Left ventricle myocardium superior (tissue), 1 donor: ENCODE data around the gene HDAC7. TPM values are rescaled to one million over a fixed set of nuclear protein-coding genes. Genes with fewer than 3 reads are reported as not detected.
A peak's percentile ranks its signal among the peaks of the same experiment; 100 is the strongest.

Experiments
- ATAC-seq: fragments of 200-7000 bp; cut with Tn5 transposase; one replicate; pipeline ENCODE4 v1.9.1; 2020; ENCODE audit warnings: mild to moderate bottlenecking, moderate library complexity
- DNase-seq: peaks from one replicate; pipeline ENCODE4 v3.0.0-alpha.2; 2020
- intact Hi-C: fragments of 100-400 bp; cut with micrococcal nuclease; formaldehyde crosslinking; loops from one replicate; pipeline ENCODE4 v1.11.0; 2022
- total RNA-seq: library from RNA; stranded (reverse); fragmentation: NEBNext Ultra II Directional; extraction: Animal tissue kit (Norgen Biotek cat#: 25700); gene quantifications from one replicate; pipeline ENCODE4 v1.2.1, GENCODE V29; 2021
- donor health status: DM: no; HTN: yes; CAD: no; lungs with severe emphysema.

The HDAC7 gene
- total RNA-seq, 1 donor from 2014 or later = 35.4 TPM

DNA sequence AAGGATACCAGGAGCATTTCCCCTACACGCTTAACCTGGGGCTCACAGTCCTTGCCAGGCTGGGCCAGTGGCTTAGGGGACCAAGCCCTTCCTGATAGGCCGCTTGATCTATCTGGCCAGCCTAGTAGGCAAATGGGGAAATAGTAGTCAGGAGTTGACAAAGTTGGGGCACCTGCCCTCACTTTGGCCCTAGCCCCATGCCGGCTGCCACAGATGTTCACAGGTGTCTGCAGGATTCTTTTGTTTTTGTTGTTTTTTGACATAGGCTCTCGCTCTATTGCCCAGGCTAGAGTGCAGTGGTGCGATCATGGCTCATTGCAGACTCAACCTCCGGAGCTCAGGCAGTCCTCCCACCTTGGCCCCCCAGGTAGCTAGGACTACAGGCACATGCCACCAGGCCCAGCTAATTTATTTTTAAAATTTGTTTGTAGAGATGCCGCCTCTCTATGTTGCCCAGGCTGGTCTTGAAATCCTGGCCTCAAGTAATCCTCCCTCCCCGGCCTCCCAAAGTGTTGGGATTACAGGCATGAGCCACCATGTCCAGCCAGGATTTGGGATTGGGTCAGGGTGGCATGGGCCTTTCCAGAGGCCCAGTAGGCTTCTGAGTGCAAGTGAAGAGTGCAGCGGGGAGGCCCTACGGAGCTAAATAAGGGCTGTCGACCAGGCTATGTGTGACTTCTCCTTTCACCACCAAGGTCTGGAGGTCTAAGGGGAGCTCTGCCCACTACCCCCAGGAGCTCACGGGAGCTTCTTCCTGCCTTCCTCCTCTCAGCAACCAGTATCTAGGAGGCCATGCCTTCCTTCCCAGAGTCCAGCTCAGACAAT, 15.5 kb upstream of the HDAC7 start:
- ATAC-seq (no peak), DNase-seq (no peak)
- intact Hi-C loops = loop anchor here (5.0 to 10.0 kb wide), 2 partner anchors 33 to 60 kb away; partner anchors contain the start of gene SLC48A1

DNA sequence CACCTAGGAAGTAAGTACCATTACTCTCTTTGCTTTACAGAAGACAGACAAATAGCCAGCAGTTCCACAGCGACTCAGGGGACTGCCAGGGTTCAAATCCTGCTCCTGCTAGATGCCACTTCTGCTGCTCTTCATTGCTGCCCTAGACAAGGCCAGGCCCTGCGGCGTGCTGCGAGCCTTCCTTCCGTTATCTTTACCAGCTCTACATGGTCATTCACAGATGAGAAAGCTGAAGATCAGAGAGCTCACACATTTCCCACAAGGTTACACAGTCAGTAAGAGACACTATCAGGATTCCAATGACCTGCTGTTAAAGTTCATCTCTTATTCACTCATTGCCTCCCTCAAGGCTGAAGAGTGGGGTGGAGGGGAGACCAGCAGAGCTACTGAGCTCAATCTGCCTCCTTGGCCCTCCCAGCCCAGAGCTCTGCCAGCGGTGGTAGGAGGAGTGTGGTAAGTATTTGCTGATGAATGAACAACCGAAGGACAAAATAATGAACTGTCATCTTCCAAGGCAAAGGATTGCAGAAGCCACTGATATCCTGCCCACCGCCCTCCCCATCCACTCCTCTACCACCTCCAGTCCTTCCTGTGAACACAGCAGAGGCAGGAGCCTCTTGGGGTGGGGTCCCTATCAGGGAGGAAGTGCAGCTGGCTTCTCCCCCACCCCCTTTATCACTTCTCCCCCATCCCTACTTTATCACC, 14.6 kb upstream of the HDAC7 start:
- ATAC-seq (no peak), DNase-seq (peak; percentile 7)
- intact Hi-C loops = loop anchor here (10.0 kb wide), 1 partner anchor 60 kb away; the partner anchor contains the start of gene SLC48A1

DNA sequence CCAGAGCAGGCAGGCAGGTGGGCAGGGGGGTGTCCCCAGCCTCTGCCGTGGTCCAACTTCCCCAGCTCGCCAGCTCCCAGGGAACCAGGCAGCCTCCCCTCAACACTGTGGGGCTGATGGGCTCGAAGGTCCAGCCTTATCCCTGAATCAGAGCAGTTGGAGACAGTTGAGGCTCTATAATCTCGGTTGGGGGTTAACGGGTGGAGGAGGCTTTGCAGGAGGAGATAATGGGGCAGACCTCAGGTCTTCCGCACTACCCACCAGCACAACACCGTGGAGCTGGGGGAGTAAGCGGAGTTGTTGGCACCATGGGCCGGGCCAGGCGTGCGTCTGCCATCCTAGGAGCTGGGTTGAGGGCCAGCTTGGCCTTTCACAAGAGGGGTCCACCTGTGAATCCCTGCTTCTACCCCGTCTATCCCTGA, 13.9 kb upstream of the HDAC7 start:
- intact Hi-C loops = loop anchor here (10.0 kb wide), 1 partner anchor 59 kb away; the partner anchor contains the start of gene SLC48A1
- DNase-seq (peak; percentile 18), ATAC-seq (no peak)

DNA sequence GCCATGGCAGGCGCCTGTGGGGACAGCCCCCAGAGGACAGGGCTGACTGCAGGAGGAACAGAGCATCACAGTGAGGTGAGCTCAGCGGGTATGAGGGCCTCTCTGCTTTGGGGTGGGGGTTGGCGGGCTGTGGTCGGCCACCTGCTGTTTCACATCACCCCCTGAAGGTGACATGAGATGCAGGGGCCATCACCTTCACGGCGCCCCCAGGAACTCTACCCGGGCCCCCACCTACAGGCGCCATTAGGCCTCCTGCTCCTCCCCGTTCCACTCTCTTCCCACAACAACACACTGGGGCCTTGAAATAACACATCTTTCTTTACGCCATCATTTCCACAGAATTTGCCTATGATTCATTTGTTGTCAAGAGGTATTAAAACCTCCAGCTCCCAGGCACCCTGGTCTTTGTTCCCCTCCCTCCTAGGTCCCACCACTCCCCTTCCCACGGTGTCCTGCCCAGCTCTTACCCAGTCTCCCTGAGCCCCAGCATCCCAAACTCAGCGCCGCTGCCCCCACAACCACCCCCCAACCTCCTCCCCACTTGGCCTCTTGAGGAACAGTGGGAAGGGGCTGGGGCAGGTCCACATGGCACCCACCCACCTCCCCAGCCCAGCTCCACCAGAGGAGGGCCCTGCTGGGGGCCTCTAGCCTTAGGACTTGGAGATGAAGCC, 12.7 kb upstream of the HDAC7 start:
- DNase-seq (no peak), ATAC-seq (no peak)
- intact Hi-C loops = loop anchor here (10.0 kb wide), 1 partner anchor 58 kb away; the partner anchor contains the start of gene SLC48A1

DNA sequence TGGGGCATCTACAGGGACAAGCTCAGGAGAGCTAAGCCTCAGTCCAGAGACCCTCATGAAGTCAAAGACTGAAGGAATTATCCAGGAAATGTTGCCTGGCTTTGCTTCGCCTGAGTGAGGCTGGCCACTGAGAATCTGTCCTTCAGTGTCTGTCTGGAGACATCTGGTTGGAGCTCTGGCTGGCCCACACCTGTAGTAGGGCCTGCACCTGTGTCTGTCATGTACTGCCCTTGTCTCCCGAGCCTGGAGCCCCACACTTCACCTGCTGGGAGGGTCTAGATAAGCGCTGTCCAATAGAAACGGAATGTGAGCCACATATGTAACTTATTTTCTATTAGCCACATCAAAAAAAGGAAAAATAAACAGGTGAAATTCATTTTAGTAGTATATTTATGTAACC, 9.9 kb upstream of the HDAC7 start:
- intact Hi-C loops = no loop called here
- DNase-seq (no peak), ATAC-seq (no peak)

DNA sequence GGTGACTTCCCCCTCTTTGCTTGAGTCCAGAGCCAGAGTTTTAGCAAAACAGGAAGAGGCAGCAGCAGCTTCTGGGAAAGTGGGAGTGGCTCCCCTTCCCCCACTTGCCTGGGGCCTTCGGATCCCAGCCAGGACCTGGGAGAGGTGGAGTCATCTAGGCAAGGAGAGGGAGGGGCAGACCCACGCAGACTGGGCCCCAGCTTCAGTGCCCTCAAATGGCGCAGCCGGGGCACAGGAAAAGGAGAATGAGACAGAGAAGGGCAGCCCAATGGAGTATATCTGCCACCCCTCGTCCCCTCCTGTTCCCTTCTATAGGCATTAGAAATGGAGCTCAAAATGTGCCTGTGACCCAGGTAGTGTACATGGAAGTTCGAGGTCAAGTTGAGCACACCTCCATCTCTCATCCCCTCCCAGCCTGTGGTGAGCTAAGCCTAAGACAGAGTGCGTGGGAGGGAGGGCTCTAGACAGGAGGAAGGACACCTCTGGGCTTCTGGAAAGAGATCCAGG, 9.3 kb upstream of the HDAC7 start:
- ATAC-seq (peak; percentile 85), DNase-seq (peak; percentile 86)
- intact Hi-C loops = no loop called here

DNA sequence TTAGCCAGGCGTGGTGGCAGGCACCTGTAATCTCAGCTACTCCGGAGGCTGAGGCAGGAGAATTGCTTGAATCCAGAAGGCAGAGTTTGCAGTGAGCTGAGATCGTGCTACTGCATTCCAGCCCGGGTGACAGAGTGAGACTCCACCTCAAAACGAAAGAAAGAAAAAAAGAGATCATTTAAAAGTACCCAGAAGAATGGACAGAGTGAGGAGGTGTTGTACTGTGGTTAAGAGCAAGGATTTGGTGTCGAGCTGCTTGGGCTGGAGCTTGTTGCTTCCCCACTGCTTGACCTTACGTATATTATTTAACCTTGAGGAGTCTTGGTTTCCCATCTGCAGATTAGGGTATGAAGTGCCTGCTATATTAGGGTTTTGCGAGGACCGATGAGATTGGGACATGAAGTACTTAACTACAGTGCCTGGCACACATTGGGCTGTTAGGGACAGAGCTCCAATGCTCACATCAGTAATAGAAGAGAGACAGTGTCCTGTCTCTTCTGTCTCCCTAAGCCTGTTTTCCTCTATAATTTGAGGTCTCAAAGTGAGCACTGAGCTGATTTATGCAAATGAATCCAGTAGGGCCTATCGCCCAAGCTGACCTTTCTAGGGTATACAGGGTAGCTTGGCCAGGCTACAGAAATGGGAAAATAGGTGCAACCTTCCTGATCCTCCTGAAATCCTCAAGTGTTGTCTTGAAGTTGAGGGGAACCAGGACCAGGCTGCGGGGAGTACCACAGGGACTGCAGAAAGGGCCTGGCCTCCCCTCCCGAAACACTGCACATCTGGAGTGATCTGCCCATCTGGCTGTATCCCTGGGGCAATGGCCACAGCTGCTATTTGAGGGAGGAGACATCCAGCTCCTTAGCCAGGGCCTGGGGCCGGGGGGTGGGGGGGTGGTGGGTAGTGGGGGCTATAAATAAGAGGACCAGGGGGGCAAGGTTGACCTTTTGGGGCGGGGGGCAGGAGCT, 8.6 kb upstream of the HDAC7 start:
- peak; percentile 72 for DNase-seq
- intact Hi-C loops = no loop called here
- ATAC-seq = peak; percentile 73

DNA sequence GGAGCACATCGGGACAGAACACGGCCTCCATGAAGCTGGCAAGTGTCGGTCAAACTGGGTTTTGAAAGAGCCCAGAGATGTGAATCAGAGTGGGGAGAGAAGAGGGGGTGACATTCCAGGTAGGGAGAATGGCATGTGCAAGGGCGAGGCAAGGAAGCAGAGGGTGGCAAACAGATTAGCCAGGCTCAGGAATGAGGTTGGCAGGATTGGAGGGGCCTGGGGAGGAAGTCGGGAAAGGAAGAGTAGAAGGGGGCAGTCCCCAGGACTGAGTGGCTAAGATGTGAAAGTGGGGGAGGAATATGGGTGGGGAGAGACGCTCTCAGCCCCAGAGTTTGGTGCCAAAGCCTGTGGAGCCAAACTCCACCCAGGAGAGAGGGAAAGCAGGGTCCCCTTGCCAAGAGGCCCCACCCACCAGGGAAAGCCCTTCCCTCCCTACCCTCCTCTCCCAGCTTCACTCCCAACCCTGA, 5.5 kb upstream of the HDAC7 start:
- intact Hi-C loops = no loop called here
- ATAC-seq = peak; percentile 18
- DNase-seq = peak; percentile 78

DNA sequence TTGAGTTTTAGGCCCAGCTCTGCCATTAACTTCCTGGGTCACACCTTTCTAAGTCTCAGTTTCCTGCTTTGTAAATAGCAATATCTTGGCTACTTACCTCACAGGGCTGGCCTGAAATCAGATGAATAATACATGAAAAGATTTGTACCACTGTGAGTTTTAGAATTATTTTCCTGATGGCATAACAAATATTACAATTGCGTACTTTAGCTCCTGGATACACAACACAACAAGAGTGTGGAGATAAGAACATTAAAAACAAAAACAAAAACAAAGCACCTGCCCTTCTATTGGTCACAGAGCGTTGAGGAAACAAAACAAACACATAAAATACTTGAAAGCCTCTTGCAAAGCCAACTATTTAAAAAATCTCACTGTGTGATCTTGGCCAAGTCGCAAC, 4.9 kb upstream of the HDAC7 start:
- DNase-seq (no peak), ATAC-seq (no peak)
- intact Hi-C loops = no loop called here

DNA sequence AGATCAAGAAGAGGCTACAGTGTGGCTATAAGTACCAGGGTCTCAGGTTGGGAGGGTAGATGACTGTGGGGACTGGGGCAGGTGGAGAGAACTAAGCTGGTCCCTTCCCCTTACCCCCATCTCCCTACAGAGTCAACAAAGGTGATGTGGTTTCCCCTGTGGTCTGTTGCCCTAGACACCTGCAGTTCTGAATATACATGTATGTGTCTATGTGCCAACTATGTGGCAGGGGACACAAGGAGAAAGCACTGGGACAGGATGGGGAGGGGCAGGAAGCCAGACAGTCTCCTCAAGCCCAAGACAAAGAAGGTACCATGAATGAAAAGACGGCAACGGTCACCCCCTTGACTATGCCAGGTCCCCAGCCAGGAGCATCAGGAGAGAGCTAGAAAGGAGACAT, 4.5 kb upstream of the HDAC7 start:
- DNase-seq = no peak
- intact Hi-C loops = no loop called here

DNA sequence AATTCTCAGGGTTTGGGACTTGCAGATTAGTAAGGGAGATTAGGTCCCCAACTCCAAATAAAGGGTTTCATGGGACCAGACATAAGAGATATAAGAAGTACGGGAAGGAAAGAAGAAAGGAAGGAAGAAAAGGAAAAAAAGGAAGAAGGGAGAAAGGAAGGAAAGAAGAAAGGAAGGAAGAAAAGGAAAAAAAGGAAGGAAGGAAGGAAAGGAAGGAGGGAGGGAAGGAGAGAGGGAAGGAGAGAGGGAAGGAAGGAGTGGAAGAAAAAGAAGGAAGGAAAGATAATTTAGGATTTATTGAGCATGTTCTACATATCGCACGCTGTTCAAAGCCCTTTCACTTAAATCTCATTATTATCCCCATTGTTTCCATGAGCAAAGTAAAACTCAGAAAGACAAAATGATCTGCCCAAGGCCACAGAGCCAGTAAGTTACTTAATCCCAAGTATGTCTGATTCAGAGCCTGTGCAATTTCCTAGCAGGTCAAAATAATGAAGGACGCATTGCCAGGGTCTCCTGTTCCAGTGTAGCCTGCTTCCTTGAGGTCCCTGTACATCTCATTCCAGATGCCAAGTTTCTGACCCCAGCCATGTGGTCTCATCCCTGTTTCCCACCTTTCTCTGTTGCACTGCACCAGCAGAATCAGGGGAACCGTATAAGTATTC, 3.9 kb upstream of the HDAC7 start:
- intact Hi-C loops = no loop called here
- DNase-seq = no peak

More for the DNA sequence above, 4.5 kb upstream of the HDAC7 start:
- no peak for ATAC-seq

DNA sequence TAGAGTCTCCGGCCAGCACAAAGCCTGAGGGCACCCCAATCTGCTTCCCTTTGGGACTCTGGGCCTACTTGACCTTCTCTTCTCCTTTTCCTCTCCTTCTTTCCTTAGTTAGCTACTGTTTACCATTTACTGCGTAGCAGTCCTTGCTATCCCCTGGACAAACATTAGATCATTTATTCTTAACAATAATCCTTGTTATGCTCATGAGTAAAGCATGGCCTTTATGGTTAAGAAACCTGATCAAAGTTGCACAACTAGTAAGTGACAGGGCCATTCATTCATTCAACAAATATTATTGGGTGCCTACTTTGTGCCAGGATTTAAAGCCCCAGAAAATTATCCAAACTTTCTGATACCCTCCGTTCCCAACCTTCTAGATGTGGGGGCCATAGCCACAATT, 3.2 kb upstream of the HDAC7 start:
- intact Hi-C loops = no loop called here
- no peak for ATAC-seq
- DNase-seq = peak; percentile 14

More for the DNA sequence above, 3.9 kb upstream of the HDAC7 start:
- ATAC-seq = no peak

DNA sequence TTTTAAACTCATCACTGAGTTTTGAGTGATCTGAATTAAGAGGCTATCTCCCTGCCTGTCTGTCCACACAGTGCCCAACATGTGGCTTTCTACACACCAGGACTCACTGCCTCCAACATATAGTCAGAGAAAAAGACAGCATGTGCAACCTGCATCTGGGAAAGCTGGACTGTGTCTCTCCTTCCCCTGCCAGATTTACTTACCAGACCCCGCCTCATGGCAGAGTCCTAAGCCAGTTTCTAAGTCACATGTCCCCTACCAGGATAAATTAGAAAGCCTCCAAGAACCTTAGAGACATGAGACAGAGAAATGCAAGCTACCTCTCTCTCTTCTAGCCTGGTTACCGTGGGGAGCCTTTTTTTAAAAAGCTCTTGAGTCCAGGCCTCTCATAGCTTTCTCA, 2.7 kb upstream of the HDAC7 start:
- intact Hi-C loops = no loop called here
- ATAC-seq = no peak
- DNase-seq = peak; percentile 17

DNA sequence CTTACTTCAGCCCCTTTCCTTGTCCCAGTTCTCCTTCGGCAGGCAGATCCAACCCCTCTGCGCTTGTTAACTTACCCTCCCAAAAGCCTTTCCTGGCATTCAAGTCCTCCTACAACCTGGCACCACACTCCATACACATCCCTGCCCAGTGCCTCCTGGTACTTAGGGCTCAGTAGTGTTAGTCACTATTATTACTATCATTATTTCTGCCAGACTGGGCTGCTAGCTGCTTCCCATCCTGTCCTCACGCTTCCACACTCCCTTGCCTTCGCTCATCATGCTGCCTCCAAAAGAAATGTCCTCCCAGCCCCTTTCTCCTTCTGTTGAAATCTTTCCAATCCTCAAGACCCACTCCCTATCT, 1.6 kb upstream of the HDAC7 start:
- ATAC-seq (no peak), DNase-seq (peak; percentile 17)
- intact Hi-C loops = no loop called here

DNA sequence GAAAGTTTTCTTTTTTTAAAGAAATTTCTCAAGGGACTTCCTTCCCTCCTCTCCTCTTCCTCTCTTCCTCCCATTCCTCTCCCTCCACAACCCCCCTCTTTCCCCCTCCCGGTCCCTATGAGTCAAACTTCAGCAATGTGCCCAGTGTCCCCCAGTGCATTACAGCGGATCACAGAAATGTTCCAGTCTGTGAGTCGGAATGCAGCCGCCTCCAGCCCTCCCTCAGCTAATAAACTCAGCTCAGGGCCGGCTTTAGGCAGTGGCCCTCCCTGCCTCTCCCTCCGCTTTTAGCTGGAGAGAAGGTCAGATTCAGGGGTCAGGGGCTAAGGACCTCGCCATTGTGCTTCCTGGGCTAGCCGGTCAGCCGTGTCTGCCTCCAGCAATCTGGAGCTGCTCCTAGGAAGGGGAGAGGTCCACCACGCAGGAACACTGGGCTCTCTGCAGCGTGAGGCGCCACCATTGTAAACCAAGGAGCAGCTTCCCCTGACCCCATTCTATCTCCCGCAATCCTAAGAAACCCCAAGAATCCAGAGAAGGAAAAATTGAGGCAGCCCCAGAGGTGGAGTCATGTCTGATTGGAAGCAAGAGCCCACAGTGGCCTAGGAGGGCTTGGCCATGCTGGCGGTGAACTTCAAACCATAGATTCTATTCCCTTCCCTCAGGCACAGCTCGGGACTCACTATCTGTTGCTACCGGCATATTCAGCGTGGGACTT, 1.1 kb upstream of the HDAC7 start:
- intact Hi-C loops = no loop called here
- peak; percentile 77 for ATAC-seq
- DNase-seq = peak; percentile 86

DNA sequence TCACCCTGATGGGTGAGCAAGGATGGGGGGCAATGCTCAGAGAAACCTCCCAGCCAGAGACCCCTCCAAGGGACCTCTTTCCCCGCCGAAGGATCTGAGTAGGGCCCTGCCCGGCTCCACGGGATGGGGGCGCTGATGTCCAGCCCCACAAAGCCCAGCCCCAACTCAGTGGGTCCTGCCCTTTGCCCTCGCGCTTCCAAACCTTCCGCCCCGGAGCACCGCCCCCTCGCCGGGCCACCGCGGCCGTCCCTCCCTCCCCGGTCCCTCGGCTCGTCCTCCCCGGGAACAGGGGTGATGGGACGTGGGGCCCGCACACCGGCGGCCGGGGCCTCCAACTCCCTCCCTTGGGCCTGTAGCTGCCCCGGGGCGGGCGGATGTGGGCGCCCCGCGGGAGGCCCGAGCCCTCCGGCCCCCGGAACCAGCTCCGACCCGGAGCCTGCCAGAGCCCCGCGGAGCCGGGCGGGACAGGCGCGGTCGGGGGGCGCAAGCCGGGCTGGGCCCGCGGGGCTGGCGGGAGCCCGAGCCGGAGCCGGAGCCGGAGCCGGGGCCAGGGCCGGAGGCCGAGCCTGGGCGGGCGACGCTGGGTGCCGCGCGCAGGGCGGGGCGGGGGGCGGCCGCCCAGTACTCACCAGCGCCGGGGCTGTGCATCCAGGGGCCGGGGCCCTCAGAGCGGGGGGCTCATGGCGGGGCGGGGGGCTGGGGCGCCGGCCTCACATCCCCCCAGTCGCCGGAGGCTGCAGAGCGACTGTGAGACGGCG, 386 bp downstream of the HDAC7 start:
- peak; percentile 34 for ATAC-seq
- DNase-seq = peak; percentile 84
- intact Hi-C loops = no loop called here
